IMR-90 (cell line): ENCODE results near the gene PSMB11. TPM values are rescaled to one million over a fixed set of nuclear protein-coding genes. Genes with fewer than 3 reads are reported as not detected.
A peak's percentile ranks its signal among the peaks of the same experiment; 100 is the strongest.

Experiments
- ATAC-seq: fragments of 200-7000 bp; cut with Tn5 transposase; 2 replicates; pipeline ENCODE4 v1.9.1; 2020; ENCODE audit warnings: low read depth, mild to moderate bottlenecking, moderate library complexity
- BruUV-seq: library from RNA; stranded (reverse); fragments of 400-500 nt; replicated peaks from 2 replicates; lab custom pipeline; 2021; lab: Mats Ljungman, UMichigan
- CTCF ChIA-PET: fragments of 300-600 bp; formaldehyde crosslinking; extraction: SDS; loops from one replicate; lab custom pipeline; 2021; ENCODE audit warnings: antibody characterized with exemption; lab: Yijun Ruan, JAX
- POLR2A ChIA-PET: fragments of 300-600 bp; sonication (Branson Sonifier 250); formaldehyde crosslinking; loops from one replicate; lab custom pipeline; 2022; ENCODE audit warnings: antibody characterized with exemption; ENCODE audit not compliant: unreplicated experiment; lab: Charles Lee
- DNase-seq: peaks from one replicate; pipeline ENCODE4 v3.0.0; 2013
- H2AFZ ChIP-seq: replicated peaks from 2 replicates; pipeline ENCODE3; 2013; ENCODE audit warnings: low read length, mild to moderate bottlenecking; ENCODE audit not compliant: poor library complexity
- H2AK5ac ChIP-seq: 2 replicates; pipeline ENCODE4 v1.6.1; 2013; ENCODE audit warnings: low read depth, low read length, inconsistent platforms
- H2AK9ac ChIP-seq: replicated peaks from 2 replicates; pipeline ENCODE3; 2013; ENCODE audit warnings: mild to moderate bottlenecking, low read depth, low read length, moderate library complexity; ENCODE audit not compliant: poor library complexity
- H2BK120ac ChIP-seq: 2 replicates; pipeline ENCODE4 v1.6.1; 2013; ENCODE audit warnings: low read depth, low read length, inconsistent platforms
- H2BK15ac ChIP-seq: 3 replicates; pipeline ENCODE4 v1.6.1; 2013; ENCODE audit warnings: low read depth, low read length, inconsistent platforms
- H2BK20ac ChIP-seq: 2 replicates; pipeline ENCODE4 v1.6.1; 2013; ENCODE audit warnings: low read depth, mild to moderate bottlenecking, inconsistent platforms, low read length, moderate library complexity
- H2BK5ac ChIP-seq: 2 replicates; pipeline ENCODE4 v1.6.1; 2013; ENCODE audit warnings: mild to moderate bottlenecking, low read depth, low read length, inconsistent platforms; ENCODE audit not compliant: poor library complexity, severe bottlenecking
- H3K14ac ChIP-seq: replicated peaks from 2 replicates; pipeline ENCODE4 v1.6.1; 2013; ENCODE audit warnings: low read depth, low read length, inconsistent platforms
- H3K18ac ChIP-seq: 2 replicates; pipeline ENCODE4 v1.6.1; 2013; ENCODE audit warnings: low read depth, low read length, control low read depth
- H3K23ac ChIP-seq: 2 replicates; pipeline ENCODE4 v1.6.1; 2013; ENCODE audit warnings: low read depth, low read length, inconsistent platforms
- H3K27ac ChIP-seq: 2 replicates; pipeline ENCODE4 v1.5.1; 2013; ENCODE audit warnings: mild to moderate bottlenecking, control low read depth, low read length; ENCODE audit not compliant: insufficient read depth
- H3K27me3 ChIP-seq: 2 replicates; pipeline ENCODE4 v1.6.1; 2013; ENCODE audit warnings: low read length; ENCODE audit not compliant: control insufficient read depth, insufficient read depth
- H3K36me3 ChIP-seq: 2 replicates; pipeline ENCODE4 v1.6.1; 2013; ENCODE audit warnings: low read length, mixed read lengths; ENCODE audit not compliant: control insufficient read depth, insufficient read depth
- H3K4ac ChIP-seq: 2 replicates; pipeline ENCODE4 v1.6.1; 2013; ENCODE audit warnings: low read depth, low read length, inconsistent platforms
- H3K4me1 ChIP-seq: 2 replicates; pipeline ENCODE4 v1.6.1; 2013; ENCODE audit warnings: low read length, mixed read lengths; ENCODE audit not compliant: control insufficient read depth, insufficient read depth
- H3K4me2 ChIP-seq: 2 replicates; pipeline ENCODE4 v1.6.1; 2013; ENCODE audit warnings: low read depth, mild to moderate bottlenecking, control low read depth, low read length, moderate library complexity
- H3K4me3 ChIP-seq: 2 replicates; pipeline ENCODE4 v1.5.1; 2013; ENCODE audit warnings: low read depth, mild to moderate bottlenecking, control low read depth, low read length, moderate library complexity; ENCODE audit not compliant: insufficient read depth
- H3K56ac ChIP-seq: 2 replicates; pipeline ENCODE4 v1.6.1; 2013; ENCODE audit warnings: low read length, inconsistent platforms; ENCODE audit not compliant: insufficient read depth; ENCODE audit errors: extremely low read depth
- H3K79me1 ChIP-seq, 2 experiments: 2 replicates each; pipeline ENCODE4 v1.6.1; 2013; ENCODE audit warnings: low read length in 2 of 2, inconsistent platforms in 1 of 2, low read depth in 1 of 2
- H3K9ac ChIP-seq: 2 replicates; pipeline ENCODE4 v1.6.1; 2013; ENCODE audit warnings: low read depth, low read length, control low read depth
- H3K9me1 ChIP-seq: 2 replicates; pipeline ENCODE4 v1.6.1; 2013; ENCODE audit warnings: low read length, inconsistent platforms; ENCODE audit not compliant: insufficient read depth
- H3K9me3 ChIP-seq: 2 replicates; pipeline ENCODE4 v1.6.1; 2013; ENCODE audit warnings: low read length; ENCODE audit not compliant: control insufficient read depth, insufficient read depth
- H4K20me1 ChIP-seq: 2 replicates; pipeline ENCODE4 v1.6.1; 2013; ENCODE audit warnings: low read length, inconsistent platforms; ENCODE audit not compliant: insufficient read depth
- H4K5ac ChIP-seq: 2 replicates; pipeline ENCODE4 v1.6.1; 2013; ENCODE audit warnings: mild to moderate bottlenecking, low read depth, low read length, control low read depth
- H4K8ac ChIP-seq, 2 experiments: 2 replicates each; pipeline ENCODE4 v1.6.1; 2013; ENCODE audit warnings: low read depth in 2 of 2, low read length in 2 of 2, control low read depth in 1 of 2, inconsistent platforms in 1 of 2
- H4K91ac ChIP-seq: 2 replicates; pipeline ENCODE4 v1.6.1; 2013; ENCODE audit warnings: low read depth, low read length, inconsistent platforms; ENCODE audit not compliant: insufficient read depth
- BHLHE40 ChIP-seq: fragments of 150-350 bp; IDR thresholded peaks from 2 replicates; pipeline ENCODE4 v1.6.1; 2016; ENCODE audit warnings: mild to moderate bottlenecking, low read depth, low read length
- CEBPB ChIP-seq: IDR thresholded peaks from 2 replicates; pipeline ENCODE4 v1.6.1; 2012; ENCODE audit warnings: low read depth, low read length, improper control_type of control experiment
- MXI1 ChIP-seq: IDR thresholded peaks from 2 replicates; pipeline ENCODE4 v1.6.1; 2012; ENCODE audit warnings: low read depth, mild to moderate bottlenecking, low read length, moderate library complexity, borderline replicate concordance
- RCOR1 ChIP-seq: IDR thresholded peaks from 2 replicates; pipeline ENCODE4 v1.6.1; 2012; ENCODE audit warnings: mild to moderate bottlenecking, low read length, improper control_type of control experiment; ENCODE audit not compliant: insufficient replicate concordance
- WGBS, 2 experiments: methylation state at CpG; one replicate each; pipeline versions ENCODE4 v1.1.5 to v1.1.7; 2013; ENCODE audit warnings: missing lambda C conversion rate in 2 of 2; ENCODE audit not compliant: insufficient read length in 1 of 2; ENCODE audit errors: extremely low coverage in 2 of 2; 5-methylcytosine and 5-hydroxymethylcytosine counted together
- dilution Hi-C: fragments of 300-500 bp; cut with HindIII; formaldehyde crosslinking; loops from one replicate; pipeline ENCODE4 v1.14.3; 2018; ENCODE audit warnings: low sequenced_read_pairs; ENCODE audit not compliant: unreplicated experiment
- in situ Hi-C: fragments of 300-500 bp; cut with MboI; formaldehyde crosslinking; loops from 3 replicates; pipeline ENCODE4 v1.14.3; 2019; ENCODE audit warnings: low sequenced_read_pairs, inconsistent platforms, mixed read lengths
- intact Hi-C: fragments of 100-400 bp; cut with micrococcal nuclease; formaldehyde crosslinking; loops from 2 replicates; pipeline ENCODE4 v1.10.0; 2022
- polyA plus RNA-seq, 3 experiments: library from polyadenylated mRNA; depleted of rRNA; stranded (reverse); fragments of >200 nt; gene quantifications; 2 replicates each; pipeline ENCODE4 v1.2.3, GENCODE V29; 2012; ENCODE audit warnings: low replicate concordance in 1 of 3
- total RNA-seq: library from RNA; depleted of rRNA; stranded (reverse); fragments of >200 nt; gene quantifications from 2 replicates; pipeline ENCODE4 v1.2.3, GENCODE V29; 2012
- TF ChIP-seq, protein P1 (sequence below): conservative IDR thresholded peaks from 2 replicates; pipeline ENCODE4 v1.5.1; 2012; ENCODE audit warnings: mild to moderate bottlenecking, low read depth, low read length, improper control_type of control experiment

PSMB11 gene
- total and polyA plus RNA-seq, 2 of the 4 experiments (the other 2 are of a cell fraction), result not detected

DNA sequence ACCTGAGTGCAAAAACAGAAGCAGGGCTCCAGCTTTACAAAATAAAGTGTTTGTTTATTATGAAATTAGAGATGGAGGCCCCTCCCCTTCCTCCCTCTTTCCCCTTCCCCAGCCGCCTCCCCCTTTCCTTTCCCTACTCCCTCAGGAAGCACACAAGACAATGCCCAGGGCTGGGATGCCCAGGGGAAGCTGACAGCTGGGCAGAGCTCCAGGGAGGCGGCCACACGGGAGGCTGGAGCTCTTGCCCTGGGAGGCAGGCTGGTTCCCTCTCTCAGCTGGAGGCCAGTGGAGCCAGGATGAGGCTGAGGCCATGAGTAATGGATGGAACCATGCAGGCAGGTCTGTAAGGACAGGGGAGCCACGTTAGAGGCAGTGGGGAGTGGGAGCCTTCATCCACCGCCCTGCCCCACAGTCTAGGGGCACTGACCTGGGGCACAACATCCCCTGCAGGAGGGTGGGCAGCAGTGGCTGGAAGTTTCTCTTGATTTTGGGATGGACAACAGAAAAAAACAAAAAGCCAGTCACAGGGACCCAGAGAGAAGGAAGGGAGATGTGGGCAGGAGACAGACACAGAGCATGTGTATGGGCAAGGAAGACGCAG is 5.1 kb downstream of the PSMB11 start:
- no peak overlapping the region for H4K91ac ChIP-seq
- H3K36me3 ChIP-seq, result no peaks in the 10 kb centered on the region
- no peak overlapping the region for H2BK20ac ChIP-seq
- H3K4me3 ChIP-seq, result no peak overlapping the region
- in situ Hi-C loops, result no loop called here
- no peak overlapping the region for H2BK5ac ChIP-seq
- no peak overlapping the region for H4K5ac ChIP-seq
- no peak overlapping the region for H2BK120ac ChIP-seq
- no peak overlapping the region for H3K9ac ChIP-seq
- no peaks in the 10 kb centered on the region for H3K27me3 ChIP-seq
- H3K4me2 ChIP-seq, result no peak overlapping the region
- ATAC-seq (peak; percentile 41), DNase-seq (no peak)
- H3K79me1 ChIP-seq, result no peaks in the 10 kb centered on the region
- POLR2A ChIA-PET, result no interaction called here
- 0 out of 2 replicates have a peak overlapping the region, but pooled peaks have one; percentile 14 for H3K14ac ChIP-seq
- H3K23ac ChIP-seq, result 0 out of 2 replicates have a peak overlapping the region, but pooled peaks have one; percentile 15
- no peak overlapping the region for H3K27ac ChIP-seq
- H3K9me3 ChIP-seq, result no peaks in the 10 kb centered on the region
- intact Hi-C loops, result no loop called here
- dilution Hi-C loops, result no loop called here
- H3K4me1 ChIP-seq, result peaks cover 4% of the 10 kb centered on the region
- peak overlapping the region; percentile 12 for H2AFZ ChIP-seq
- no peak overlapping the region for H2BK15ac ChIP-seq
- CTCF ChIA-PET, result interaction anchor here (1.0 to 1.1 kb wide), 2 partner anchors 11 to 52 kb away, joined by 3 to 4 read pairs; no protein-coding TSS in a partner anchor
- BruUV-seq, result no TSS peak
- 0 out of 4 replicates have a peak overlapping the region, but pooled peaks of 1 of the 2 experiments have one; percentile 29 for H4K8ac ChIP-seq
- H3K56ac ChIP-seq, result no peak overlapping the region
- no peaks in the 10 kb centered on the region; the same call in 1 of the 2 replicates for H4K20me1 ChIP-seq
- TF ChIP-seq MXI1, result no peak
- no peak for TF ChIP-seq CEBPB
- TF ChIP-seq BHLHE40, result no peak
- TF ChIP-seq, protein P1, sequence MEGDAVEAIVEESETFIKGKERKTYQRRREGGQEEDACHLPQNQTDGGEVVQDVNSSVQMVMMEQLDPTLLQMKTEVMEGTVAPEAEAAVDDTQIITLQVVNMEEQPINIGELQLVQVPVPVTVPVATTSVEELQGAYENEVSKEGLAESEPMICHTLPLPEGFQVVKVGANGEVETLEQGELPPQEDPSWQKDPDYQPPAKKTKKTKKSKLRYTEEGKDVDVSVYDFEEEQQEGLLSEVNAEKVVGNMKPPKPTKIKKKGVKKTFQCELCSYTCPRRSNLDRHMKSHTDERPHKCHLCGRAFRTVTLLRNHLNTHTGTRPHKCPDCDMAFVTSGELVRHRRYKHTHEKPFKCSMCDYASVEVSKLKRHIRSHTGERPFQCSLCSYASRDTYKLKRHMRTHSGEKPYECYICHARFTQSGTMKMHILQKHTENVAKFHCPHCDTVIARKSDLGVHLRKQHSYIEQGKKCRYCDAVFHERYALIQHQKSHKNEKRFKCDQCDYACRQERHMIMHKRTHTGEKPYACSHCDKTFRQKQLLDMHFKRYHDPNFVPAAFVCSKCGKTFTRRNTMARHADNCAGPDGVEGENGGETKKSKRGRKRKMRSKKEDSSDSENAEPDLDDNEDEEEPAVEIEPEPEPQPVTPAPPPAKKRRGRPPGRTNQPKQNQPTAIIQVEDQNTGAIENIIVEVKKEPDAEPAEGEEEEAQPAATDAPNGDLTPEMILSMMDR, result no peak
- TF ChIP-seq RCOR1, result no peak
- H2AK5ac ChIP-seq, result peak overlapping the region; percentile 69; the same call in 1 of the 2 replicates
- H2AK9ac ChIP-seq, result peak overlapping the region; percentile 15
- 100% methylated on average over 1 of the region's 6 CpGs; no CpG with 5 or more reads in 1 of the 2 experiments for WGBS, 2 experiments
- no peak overlapping the region for H3K18ac ChIP-seq
- peak overlapping the region; percentile 9; the same call in 1 of the 2 replicates for H3K4ac ChIP-seq
- peaks cover 8% of the 10 kb centered on the region; the same call in 1 of the 2 replicates for H3K9me1 ChIP-seq
